ENCODE results near the gene CBARP.

DNA sequence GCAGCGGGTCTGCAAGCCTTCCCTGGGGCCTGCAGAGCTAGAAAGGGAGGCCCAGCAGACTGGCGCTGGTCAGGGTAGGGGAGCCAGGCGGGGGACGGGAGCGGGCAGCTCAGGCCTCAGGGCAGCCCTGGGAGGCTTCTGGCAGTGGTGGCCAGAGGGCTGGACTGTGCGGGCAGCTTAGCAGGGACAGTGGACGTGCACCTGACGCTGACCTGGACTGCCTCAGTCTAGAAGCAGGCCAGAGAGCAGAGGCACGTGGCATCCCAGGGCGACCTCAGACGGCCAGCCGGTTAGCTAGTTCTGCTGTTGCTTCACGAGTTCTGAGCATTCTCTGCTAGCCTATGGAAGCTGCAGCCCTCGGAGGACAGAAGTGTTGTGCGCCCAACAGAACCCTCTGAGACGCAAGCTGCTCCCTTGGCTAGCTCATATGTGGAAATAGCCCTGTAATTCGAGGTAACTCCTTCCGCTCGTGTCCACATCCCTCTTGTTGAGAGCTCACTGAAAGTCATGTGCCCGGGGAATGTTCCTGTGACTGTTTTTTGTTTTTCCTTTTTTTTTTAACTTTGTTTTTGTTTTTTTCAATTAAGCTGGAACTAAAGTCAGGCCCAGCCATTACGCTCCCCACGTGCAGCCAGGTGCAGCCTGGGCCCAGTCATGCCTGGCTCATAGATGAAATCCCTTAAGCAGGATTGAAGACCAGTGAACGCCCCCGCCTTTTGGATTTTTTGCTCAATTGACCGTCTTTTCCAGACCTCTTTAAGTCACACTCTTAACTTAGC, 35.6 kb upstream of the CBARP start:
- TF ChIP-seq EZH2 (IDR thresholded peaks at IDR 0.05) (no peak), POLR2AphosphoS5 (IDR thresholded peaks at IDR 0.05; ENCODE audit: borderline replicate concordance, low read depth, low read length) (no peak; the same call in none of the 2 replicates), FOXP2 (optimal IDR thresholded peaks at IDR 0.05; ENCODE audit: control extremely low read depth, extremely low read length, insufficient read depth) (no peak)
